Measurements from ENCODE around the gene AKAP13.

- no peak for TF ChIP-seq CTCF (IDR thresholded peaks at IDR 0.05; ENCODE audit: low read depth, low read length)
- no peak for TF ChIP-seq MYC (IDR thresholded peaks at IDR 0.05; ENCODE audit: low read depth, low read length)
These were observed 412.6 kb downstream of the AKAP13 start for GRCh38 chr15:85792912-85793590.

Data from NB4 (cell line).